HG03039 (cell line): Measurements from ENCODE around the gene SOD1.
A peak's percentile ranks its signal among the peaks of the same experiment; 100 is the strongest.
"Not testable (repeated sequence)": the region's sequence is repeated elsewhere in the genome, so short reads cannot be mapped to it uniquely, and the experiment has no call there.

Experiments
- ATAC-seq: cut with Tn5 transposase; IDR thresholded peaks from one replicate; pipeline ENCODE4 v1.9.1; 2021; ENCODE audit warnings: mild to moderate bottlenecking, moderate library complexity; ENCODE audit not compliant: unreplicated experiment

The SOD1 gene

GRCh38 chr21:31654821-31655580 is 4.5 kb upstream of the SOD1 start:
- ATAC-seq = not testable (repeated sequence)

GRCh38 chr21:31656199-31657095 is 3.0 kb upstream of the SOD1 start:
- no peak for ATAC-seq

- no peak for ATAC-seq
Measured at GRCh38 chr21:31658053-31658452, 1.4 kb upstream of the SOD1 start.

- peak; percentile 21 for ATAC-seq
Measured at GRCh38 chr21:31659286-31659535, 282 bp upstream of the SOD1 start.

- no peak for ATAC-seq
Measured at GRCh38 chr21:31660259-31660565, 719 bp downstream of the SOD1 start.

GRCh38 chr21:31660591-31660990 is 1.1 kb downstream of the SOD1 start:
- ATAC-seq = no peak

- no peak for ATAC-seq
Measured at GRCh38 chr21:31663584-31664249, 4.2 kb downstream of the SOD1 start.

- no peak for ATAC-seq
Measured at GRCh38 chr21:31665397-31665796, 5.9 kb downstream of the SOD1 start.

GRCh38 chr21:31665869-31666268 is 6.4 kb downstream of the SOD1 start:
- not testable (repeated sequence) for ATAC-seq

GRCh38 chr21:31666445-31667010 is 7.0 kb downstream of the SOD1 start:
- no peak for ATAC-seq

GRCh38 chr21:31667132-31667531 is 7.6 kb downstream of the SOD1 start:
- ATAC-seq = no peak

- no peak for ATAC-seq
Measured at GRCh38 chr21:31667639-31668038, 8.1 kb downstream of the SOD1 start.

GRCh38 chr21:31668651-31669491 is 9.4 kb downstream of the SOD1 start:
- no peak for ATAC-seq

GRCh38 chr21:31670070-31670469 is 10.6 kb downstream of the SOD1 start:
- no peak for ATAC-seq

- no peak for ATAC-seq
Measured at GRCh38 chr21:31671146-31671716, 11.7 kb downstream of the SOD1 start.

- ATAC-seq = no peak
Measured at GRCh38 chr21:31671931-31672330, 12.4 kb downstream of the SOD1 start.

GRCh38 chr21:31673321-31673912 is 13.9 kb downstream of the SOD1 start:
- ATAC-seq = no peak

GRCh38 chr21:31675318-31675717 is 15.8 kb downstream of the SOD1 start:
- ATAC-seq = no peak

- ATAC-seq = no peak
Measured at GRCh38 chr21:31675960-31676359, 16.5 kb downstream of the SOD1 start.

GRCh38 chr21:31677047-31677446 is 17.6 kb downstream of the SOD1 start:
- ATAC-seq = no peak
